GM19463 (cell line): ENCODE measurements around the gene DOK6.

ENCODE experiments used
- ATAC-seq: cut with Tn5 transposase; IDR thresholded peaks from one replicate; pipeline ENCODE4 v1.9.1; 2021; ENCODE audit warnings: mild to moderate bottlenecking, moderate library complexity; ENCODE audit not compliant: unreplicated experiment

Gene DOK6

DNA sequence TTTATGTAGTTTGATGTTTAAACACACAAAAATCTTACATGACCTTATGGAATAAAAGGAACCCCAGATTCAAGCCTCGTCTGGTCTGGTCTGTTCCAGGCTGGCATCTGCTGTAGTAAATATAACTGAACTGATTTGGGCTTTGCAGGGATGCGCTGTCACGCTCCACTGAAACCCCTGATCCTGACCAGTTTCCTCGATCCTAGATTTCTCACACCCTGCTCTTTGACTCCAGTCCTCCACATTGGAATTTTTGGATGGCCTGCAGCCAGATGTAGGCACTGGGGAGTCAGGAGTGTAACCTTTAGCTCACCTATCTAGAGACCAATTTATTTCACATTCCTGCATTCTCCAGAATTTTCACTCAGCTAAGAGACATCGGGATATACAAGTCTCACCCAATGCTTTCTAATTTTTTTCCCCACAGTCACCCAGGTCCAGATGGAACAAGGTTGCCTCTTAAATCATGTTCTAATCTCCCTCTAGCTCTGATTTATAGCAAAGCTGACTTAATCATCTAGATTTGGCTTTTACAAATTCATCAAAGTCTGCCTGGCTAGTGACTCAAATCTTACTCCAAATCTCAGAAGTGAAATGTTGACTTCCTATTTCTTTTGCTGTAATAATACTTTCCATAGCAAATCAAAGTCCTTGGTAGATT, 327.4 kb downstream of the DOK6 start:
- ATAC-seq = no peak

DNA sequence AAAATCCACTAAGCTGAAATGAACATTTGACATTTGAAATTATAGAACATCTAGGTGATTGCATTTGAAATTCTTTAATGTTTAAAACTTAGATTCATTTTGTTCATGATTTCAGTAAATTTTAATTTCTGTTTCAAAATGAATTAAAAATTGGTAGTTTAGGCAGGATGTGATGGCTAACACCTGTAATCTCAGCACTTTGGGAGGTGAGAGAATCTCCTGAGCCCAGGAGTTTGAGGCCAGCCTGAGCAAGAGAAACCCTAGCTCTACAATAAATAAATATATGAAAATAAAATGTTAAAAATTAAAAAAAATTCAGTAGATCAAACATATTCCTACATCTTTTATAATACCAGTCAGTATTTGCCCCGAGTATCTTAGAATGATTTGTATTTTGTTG, 330.0 kb downstream of the DOK6 start:
- ATAC-seq = no peak

DNA sequence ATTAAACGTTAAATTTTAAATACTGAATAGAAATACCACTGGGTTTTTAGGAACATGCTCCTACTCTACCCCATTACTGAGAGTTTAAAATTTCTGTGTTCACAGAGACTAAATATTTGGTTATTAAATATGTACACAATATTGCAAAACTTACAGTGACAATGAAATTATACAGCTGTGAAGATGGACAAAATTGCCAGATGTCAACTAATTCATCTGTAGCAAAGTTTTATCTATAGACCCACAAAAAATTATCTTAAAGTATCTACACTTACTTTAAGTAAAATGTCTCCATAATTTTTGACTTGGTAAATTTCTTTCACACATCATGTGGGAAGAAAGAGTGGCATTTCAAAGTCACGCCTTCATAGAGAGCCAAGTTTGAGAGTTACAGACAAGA, 333.8 kb downstream of the DOK6 start:
- no peak for ATAC-seq

DNA sequence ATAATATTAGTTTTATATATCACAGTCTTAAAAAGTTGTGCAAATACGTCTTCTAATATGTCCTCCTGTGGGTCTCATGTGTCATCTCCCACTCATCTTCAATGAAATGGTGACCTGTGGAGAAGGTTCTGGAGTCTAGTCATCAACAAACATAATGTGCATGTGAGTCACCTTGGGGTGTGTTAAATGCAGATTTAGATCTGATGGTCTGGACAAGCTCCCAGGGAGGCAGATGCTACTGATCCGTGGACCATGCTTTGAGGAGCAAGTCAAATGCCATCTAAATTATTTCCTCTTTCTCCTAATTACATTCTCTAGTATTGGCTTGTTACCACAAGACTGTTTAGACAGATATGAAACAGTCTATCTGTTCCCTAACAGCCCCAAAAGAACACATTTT, 336.0 kb downstream of the DOK6 start:
- no peak for ATAC-seq

DNA sequence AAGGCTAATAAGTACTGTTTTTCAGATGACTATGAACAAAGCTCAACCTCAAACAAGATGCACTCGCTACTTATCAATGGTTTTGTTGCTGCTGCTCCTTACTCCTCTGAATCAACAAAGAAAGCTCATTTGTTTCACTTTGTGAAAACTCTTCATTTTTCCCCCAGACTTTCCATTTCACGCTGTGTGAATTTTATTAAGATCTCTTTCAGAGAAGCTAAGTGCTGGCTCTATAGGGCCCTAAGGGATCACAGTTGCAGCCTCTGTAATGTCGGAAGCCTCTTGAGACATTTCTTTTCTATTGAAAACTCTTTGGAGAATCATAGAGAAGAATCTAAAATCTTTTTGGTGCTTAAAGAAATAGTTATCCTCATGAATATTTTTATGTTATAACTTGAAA, 337.2 kb downstream of the DOK6 start:
- ATAC-seq = no peak

DNA sequence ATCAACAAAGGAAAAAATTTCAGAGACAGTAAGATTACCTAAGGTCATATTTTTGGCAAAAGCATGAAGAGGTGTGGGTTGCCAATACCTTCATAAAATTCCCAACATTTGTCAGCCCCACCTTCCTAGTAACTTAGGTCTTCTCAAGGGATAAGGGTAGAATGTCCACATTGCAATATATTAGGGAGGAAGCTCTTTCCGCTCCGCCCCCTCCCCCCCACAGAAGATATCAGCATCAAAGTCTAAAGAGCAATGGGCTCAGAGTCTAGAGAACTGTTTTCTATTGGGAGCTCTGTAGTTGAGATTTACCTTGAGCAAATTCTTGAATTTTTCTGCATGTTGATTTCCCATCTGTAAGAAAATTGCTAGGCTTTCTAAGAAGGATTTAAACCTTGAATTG, 346.7 kb downstream of the DOK6 start:
- no peak for ATAC-seq

DNA sequence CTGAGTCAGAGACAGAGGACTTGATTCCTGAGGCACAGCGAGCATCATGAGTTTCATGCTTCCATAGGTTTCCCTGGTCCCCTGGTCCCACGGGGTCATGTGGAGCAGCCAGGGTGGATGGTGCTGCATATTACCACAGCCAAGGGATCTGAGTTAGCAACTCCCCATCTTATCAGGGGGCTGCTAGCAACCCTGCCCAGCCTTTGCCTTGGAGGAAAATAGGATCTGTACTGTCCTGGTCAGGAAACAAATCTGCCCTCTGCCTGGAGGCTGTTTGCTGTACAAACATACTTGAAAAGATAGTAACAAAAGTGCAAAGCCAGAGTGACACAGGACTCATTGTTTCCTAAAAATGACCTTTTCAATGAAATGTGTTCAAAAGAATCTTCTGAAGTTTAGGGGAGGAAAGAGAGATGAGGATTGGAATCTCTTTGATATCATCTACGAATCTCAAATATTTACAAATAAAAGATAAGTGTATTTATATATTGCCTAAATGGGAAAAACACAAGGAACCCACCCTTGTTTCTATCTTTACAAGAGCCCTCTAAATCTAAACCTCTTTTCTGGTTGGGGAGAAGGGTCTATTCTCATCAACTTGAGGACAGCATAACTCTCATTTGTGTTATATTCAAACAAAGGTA, 352.2 kb downstream of the DOK6 start:
- ATAC-seq = no peak

DNA sequence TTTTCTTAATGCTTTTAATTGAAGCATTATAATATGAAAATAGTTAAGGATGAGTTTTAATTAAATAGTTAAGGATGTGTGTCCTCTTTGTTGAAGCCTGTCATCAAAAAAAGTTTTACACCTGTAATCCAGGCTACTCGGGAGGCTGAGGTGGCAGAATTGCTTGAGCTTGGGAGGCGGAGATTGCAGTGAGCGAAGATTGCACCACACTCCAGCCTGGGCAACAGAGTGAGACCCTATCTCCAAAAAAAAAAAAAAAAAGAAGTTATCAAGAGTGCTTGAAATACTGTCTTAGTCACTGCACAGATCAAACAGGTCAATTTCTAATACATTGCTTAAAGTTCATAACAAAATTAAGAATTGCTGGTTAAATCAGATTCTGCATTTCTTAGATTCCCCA, 353.4 kb downstream of the DOK6 start:
- no peak for ATAC-seq

DNA sequence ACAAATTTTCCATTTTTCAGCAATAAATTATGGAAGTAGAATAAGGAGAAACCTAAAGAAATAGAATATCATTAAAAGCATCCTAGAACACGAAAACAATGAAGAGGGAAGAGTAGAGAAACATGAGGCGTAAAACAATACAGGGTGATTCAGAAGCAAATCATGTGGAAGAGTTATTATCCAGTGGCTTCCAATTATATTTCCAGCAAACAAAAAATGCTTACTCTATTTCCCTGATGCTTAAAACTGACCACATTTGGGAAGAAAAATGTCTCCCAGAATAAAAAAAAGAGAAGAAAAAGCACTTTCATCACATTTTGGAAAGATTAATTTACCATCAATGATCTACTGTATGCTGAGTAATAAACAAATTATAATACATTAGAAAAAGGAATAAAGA, 354.4 kb downstream of the DOK6 start:
- no peak for ATAC-seq

DNA sequence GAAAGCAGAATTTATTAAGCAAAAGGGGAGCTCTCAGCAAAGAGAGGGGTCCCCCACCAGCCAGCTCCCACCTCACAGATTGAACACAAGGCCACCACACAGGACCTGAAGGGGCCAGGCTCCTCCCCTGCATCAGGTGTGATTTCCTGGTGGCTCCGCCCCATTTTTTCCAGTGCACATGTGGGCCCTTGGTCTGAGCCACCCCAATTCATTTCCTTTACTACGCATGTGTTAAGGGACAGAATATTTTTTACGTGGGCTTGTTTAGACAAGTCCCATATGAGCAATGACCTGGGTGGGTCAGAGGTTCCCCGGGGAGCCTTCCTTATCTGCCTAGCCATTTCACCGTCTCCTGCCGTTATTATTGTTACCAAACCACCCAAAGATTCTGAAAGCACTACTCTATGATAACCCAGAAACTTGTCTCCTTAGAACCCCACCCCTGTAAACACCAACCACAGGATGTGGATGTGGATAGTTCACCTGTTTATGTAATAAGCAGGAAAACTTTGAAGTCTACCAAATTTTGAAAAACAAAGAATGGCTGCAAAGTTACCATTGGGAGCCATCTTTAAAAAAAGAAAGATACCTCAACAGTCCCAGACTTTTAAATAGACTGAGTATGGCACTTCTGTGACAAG, 355.3 kb downstream of the DOK6 start:
- ATAC-seq = no peak

DNA sequence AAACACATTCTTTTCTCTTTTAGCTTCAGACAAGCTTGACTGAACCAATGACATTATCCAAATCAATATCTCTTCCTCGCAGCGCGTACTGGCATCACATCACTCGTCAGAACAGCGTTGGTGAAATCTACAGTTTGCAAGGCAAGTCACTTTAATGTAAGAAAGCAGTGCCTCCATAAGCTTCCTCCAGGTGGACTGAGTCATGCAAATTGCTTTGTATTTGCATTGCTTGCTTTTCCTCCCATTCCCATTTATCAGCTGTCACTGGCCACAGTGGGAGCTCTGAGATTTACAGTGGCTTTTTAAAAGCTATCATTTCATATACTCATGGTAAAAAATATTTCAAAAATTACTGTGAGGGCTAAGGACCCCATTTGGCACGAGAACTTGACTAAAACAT, 357.0 kb downstream of the DOK6 start:
- no peak for ATAC-seq

DNA sequence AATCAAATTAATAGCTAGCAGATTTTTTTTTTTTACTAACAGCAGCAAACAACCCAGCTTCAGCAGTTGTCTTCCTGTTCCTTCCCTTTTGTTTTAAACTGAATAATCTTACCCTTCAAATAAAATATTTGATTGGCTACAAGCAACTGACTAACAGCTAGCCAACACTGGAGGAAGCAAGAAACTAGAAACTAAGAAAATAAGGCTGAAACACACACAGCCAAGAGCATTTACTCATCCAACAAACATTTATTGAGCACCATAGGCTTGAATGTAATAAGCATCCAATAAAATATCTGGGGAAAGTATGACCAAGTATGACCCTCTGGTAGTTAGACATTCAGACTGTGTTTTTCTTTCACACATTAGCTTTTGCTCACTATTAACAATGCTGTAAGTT, 357.8 kb downstream of the DOK6 start:
- no peak for ATAC-seq

DNA sequence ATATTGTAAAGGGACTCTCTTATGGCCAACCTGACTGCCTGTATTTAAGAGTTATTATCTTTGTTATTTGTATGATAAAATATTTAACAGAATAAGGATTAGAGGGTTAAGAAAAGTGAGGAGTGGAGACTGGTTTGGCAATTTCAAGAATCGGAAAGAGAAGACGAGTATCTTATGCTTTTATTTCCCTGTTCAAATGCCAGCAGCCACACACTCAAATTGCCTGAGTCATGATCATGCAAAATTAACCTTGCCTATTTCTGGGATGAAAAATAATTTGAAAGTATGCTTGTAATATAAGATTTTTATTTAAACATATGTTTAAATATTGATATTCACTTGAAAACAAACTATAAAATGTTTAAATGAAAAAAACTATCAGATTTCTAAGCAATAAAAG, 358.4 kb downstream of the DOK6 start:
- no peak for ATAC-seq

DNA sequence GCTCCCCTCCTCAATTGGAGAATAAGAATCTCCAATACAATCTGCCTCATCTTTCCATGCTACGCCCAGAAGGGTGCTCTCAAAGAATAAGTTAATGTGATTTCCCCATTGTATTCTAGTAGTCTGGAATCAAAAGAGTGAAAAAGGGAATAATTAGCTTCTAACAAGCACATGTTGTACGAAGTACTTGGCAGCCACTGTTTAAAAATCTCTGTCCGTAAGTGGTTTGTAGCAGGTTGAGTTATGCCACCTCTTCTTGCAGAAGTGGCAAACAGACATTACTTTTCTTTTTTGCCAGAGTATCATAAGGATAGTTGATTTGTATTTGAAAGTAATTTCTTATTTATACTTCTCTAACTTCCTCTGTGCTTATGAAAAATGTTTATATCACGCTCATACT, 362.3 kb downstream of the DOK6 start:
- ATAC-seq = no peak

DNA sequence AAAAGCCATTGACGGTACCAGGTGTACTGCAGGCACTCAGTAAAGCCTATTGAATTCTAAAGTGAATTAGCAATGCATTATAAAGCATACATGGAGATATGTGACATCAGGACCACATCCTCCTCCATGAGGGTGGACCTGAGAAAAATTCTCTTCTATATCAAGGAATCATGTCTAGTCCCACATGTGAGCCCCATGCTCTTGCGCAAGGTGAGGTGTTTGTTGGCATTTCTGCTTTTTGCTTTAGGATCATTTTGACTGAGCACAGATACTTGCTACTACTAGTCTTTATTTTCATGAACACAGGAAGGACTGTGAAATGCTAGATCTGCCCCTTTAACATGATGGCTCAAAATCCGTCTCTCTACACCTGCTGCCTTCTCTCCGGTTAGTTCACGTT, 363.1 kb downstream of the DOK6 start:
- ATAC-seq = no peak

DNA sequence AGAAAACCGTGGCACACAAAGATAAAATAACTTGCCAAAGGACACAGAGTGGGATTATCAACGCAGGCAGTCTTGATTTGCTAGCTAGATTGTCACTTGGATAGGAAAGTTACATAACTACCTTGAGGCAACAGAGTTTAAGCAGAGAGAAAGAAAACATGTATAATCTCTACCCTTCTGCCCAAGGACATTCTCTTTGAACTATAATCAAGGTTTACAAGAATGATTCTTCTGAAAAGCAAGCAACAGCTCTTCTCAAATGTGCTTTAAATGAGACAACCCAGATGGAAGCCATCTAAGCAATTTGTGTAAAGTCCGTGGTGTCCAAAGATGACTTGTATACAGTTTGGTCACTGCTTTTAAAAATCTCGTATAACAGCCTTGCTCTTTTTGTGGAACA, 369.6 kb downstream of the DOK6 start:
- ATAC-seq = no peak

DNA sequence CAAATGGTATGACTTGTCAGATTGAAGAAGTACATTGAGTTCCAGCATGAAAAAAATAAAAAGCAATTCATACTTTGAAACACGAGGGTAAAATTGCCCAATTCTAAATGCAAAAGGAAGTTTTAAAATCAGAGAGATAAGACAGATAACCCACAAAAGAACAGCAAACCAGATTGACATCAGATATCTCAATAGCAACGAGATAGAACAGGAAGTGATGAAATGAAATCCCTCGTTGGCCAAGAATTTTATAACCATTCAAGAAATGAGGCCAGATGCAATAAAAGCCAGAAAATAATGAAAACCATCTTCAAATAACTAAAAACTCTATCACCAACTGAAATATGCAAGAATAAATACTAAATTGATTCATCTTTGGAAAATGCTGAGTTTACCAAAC, 374.1 kb downstream of the DOK6 start:
- no peak for ATAC-seq

DNA sequence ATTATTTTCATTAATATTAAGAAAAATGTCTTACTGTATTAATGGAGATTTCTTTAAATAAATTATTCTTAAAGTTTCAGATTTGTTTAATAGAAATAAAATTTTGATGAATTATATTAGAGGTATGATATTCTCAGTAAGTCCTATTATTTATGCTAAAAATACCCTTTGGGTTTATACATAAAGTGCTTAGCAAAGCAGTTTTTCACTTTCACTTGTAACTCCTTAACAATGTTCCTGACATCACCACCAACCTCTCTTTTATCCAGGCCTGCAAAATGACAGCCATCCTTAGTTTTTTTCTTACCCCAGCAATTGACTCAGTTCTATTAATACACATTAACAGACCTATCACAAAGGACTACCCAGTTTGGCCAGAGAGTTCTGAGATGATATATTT, 376.6 kb downstream of the DOK6 start:
- no peak for ATAC-seq

DNA sequence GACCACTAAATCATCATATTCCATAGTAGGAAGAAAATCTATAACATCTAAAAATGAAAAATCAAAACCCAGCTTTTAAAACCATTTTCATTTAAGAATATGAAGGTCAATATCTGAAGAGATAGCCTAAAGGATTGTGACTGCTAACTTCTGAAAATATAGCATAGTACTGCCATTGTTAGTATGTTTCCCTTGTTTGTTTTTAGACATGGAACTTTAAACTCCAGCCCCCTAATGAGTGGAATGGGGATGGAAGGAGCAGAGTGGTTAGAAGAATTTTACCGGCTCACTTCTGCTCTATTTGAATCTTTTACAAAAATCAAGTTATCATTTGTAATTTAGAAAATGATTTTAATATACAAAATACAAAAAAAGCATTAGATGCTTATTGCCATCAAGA, 378.0 kb downstream of the DOK6 start:
- no peak for ATAC-seq

DNA sequence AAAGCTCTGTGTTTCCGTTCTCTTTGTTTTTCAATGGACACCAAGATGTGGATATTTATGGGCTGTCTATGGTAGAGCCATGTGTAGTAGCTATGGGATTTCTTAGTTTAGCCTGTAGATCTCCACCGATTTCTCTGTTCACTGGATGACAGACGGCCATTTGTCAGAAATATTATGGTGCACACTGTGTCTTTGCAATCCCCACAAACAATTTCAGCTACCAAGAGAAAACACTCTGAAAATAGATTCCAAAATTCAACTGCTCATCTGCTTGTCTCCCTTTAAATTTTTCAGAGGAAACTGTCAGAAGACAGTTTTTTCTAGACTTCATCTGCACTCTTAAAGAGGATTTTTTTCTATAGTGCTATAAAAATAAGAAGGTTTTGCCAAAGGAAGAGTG, 380.2 kb downstream of the DOK6 start:
- no peak for ATAC-seq

DNA sequence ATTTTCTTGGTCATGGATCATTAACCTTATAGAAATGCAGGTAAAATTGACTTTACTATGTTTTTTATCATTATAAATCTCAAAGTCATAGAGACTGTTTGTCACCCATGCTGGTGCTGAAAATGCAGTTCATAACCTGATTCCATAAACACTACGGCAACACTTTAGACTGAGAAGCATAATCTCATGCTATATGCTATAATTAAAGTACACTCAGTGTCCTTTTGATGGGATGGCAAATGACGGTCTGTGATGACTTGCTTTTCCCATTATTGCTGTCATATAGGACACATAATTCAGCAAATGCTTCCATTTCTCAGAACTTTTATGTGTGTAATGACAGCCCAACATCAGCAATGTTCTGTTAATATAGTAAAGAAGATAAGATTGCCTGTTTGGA, 384.1 kb downstream of the DOK6 start:
- no peak for ATAC-seq

DNA sequence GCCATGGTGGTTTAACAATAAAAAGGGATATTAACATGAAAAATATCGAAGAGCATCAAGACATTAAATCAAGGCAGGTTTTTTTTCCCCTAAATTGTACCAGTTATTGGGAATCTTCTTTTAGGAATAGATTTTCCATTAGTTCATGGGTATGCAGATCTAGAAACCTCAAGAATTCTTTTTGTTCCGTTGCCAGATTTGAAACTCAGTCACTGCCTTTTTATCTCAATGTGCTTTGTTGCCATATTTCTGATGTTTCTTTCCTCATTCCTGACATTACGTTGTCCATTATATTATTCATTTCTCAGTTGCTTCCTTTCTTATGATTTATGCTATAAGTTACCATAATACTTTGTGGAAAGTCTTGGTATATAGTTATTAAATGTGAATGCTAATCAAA, 384.8 kb downstream of the DOK6 start:
- no peak for ATAC-seq

DNA sequence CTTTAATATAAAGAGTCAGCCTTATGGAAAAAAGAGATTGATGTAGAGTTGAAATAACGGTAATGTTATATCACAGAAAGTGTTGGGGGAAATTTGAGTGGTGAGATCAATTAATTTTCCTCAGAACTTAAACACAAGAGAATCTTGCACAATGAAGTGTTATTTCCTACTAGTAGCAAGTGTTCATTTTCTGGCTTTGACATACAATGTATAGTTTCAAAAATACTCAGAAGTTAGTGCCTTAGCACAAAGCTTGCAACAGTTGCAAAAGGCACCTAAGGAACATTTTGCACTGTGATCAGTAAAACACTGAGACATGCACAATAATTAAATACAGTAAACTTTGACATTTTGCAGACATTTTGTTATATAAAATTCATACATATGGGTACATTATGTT, 385.7 kb downstream of the DOK6 start:
- no peak for ATAC-seq
